ENCODE results near the gene ZBTB3.

ZBTB3 gene

GRCh38 chr11:62712861-62713260 is 41.1 kb downstream of the ZBTB3 start:
- TF ChIP-seq GATA2 (IDR thresholded peaks at IDR 0.05; ENCODE audit: low read depth, low read length) (no peak), GATA3 (IDR thresholded peaks at IDR 0.05; ENCODE audit: low read depth, low read length) (no peak)

GRCh38 chr11:62712276-62712812 is 41.6 kb downstream of the ZBTB3 start:
- TF ChIP-seq GATA3 (IDR thresholded peaks at IDR 0.05; ENCODE audit: low read depth, low read length) (no peak), GATA2 (IDR thresholded peaks at IDR 0.05; ENCODE audit: low read depth, low read length) (no peak)

- no peak for TF ChIP-seq GATA2 (IDR thresholded peaks at IDR 0.05; ENCODE audit: low read depth, low read length)
- no peak for TF ChIP-seq GATA3 (IDR thresholded peaks at IDR 0.05; ENCODE audit: low read depth, low read length)
Measured at GRCh38 chr11:62710001-62710345, 44.0 kb downstream of the ZBTB3 start.

- TF ChIP-seq GATA2 (IDR thresholded peaks at IDR 0.05; ENCODE audit: low read depth, low read length): no peak
- TF ChIP-seq GATA3 (IDR thresholded peaks at IDR 0.05; ENCODE audit: low read depth, low read length): no peak
Measured at GRCh38 chr11:62709247-62710000, 44.5 kb downstream of the ZBTB3 start.

- TF ChIP-seq GATA2 (IDR thresholded peaks at IDR 0.05; ENCODE audit: low read depth, low read length) (no peak), GATA3 (IDR thresholded peaks at IDR 0.05; ENCODE audit: low read depth, low read length) (no peak)
Measured at GRCh38 chr11:62708793-62709192, 45.2 kb downstream of the ZBTB3 start.

- TF ChIP-seq GATA3 (IDR thresholded peaks at IDR 0.05; ENCODE audit: low read depth, low read length) (no peak), GATA2 (IDR thresholded peaks at IDR 0.05; ENCODE audit: low read depth, low read length) (no peak)
Measured at GRCh38 chr11:62708392-62708791, 45.6 kb downstream of the ZBTB3 start.

- TF ChIP-seq GATA2 (IDR thresholded peaks at IDR 0.05; ENCODE audit: low read depth, low read length) (no peak), GATA3 (IDR thresholded peaks at IDR 0.05; ENCODE audit: low read depth, low read length) (no peak)
Measured at GRCh38 chr11:62707277-62707861, 46.6 kb downstream of the ZBTB3 start, which contains the start of the genes BSCL2 and GNG3. Gene BSCL2 (minus strand): TSS chr11:62707424. CDS start chr11:62707195, 229 bp downstream. Gene GNG3 (plus strand): TSS chr11:62707676. CDS start chr11:62708296, 620 bp downstream.

GRCh38 chr11:62706850-62707247 is 47.1 kb downstream of the ZBTB3 start:
- TF ChIP-seq GATA2 (IDR thresholded peaks at IDR 0.05; ENCODE audit: low read depth, low read length): no peak
- no peak for TF ChIP-seq GATA3 (IDR thresholded peaks at IDR 0.05; ENCODE audit: low read depth, low read length)

GRCh38 chr11:62705880-62706849 is 47.8 kb downstream of the ZBTB3 start:
- TF ChIP-seq GATA3 (IDR thresholded peaks at IDR 0.05; ENCODE audit: low read depth, low read length) (no peak; the same call in 1 of the 2 replicates), GATA2 (IDR thresholded peaks at IDR 0.05; ENCODE audit: low read depth, low read length) (peak; percentile 90)

GRCh38 chr11:62705413-62705812 is 48.5 kb downstream of the ZBTB3 start:
- TF ChIP-seq GATA3 (IDR thresholded peaks at IDR 0.05; ENCODE audit: low read depth, low read length) (no peak), GATA2 (IDR thresholded peaks at IDR 0.05; ENCODE audit: low read depth, low read length) (no peak)

GRCh38 chr11:62702246-62702645 is 51.7 kb downstream of the ZBTB3 start:
- TF ChIP-seq GATA3 (IDR thresholded peaks at IDR 0.05; ENCODE audit: low read depth, low read length) (no peak), GATA2 (IDR thresholded peaks at IDR 0.05; ENCODE audit: low read depth, low read length) (no peak)

Data from SH-SY5Y (cell line).